D341Med (cell line): ENCODE measurements around the gene PCDHAC2.

Experiments used
- DNase-seq: peaks from one replicate; pipeline ENCODE4 v3.0.0; 2012; ENCODE audit warnings: low spot score

The PCDHAC2 gene, protein sequence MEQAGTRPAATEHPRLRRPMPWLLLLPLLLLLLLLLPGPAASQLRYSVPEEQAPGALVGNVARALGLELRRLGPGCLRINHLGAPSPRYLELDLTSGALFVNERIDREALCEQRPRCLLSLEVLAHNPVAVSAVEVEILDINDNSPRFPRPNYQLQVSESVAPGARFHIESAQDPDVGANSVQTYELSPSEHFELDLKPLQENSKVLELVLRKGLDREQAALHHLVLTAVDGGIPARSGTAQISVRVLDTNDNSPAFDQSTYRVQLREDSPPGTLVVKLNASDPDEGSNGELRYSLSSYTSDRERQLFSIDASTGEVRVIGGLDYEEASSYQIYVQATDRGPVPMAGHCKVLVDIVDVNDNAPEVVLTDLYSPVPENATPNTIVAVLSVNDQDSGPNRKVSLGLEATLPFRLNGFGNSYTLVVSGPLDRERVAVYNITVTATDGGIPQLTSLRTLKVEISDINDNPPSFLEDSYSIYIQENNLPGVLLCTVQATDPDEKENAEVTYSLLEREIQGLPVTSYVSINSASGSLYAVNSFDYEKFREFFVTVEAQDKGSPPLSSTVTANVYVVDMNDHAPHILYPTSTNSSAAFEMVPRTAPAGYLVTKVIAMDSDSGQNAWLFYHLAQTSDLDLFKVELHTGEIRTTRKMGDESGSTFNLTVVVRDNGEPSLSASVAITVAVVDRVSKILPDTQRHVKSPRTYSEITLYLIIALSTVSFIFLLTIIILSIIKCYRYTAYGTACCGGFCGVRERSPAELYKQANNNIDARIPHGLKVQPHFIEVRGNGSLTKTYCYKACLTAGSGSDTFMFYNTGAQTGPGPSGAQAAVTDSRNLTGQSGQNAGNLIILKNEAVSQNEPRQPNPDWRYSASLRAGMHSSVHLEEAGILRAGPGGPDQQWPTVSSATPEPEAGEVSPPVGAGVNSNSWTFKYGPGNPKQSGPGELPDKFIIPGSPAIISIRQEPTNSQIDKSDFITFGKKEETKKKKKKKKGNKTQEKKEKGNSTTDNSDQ

GRCh38 chr5:140966293-140967225 is at the start of gene PCDHAC2:
Gene PCDHAC2 (plus strand): TSS chr5:140966476. CDS start chr5:140966767, 291 bp downstream.
- peak; percentile 77 for DNase-seq

DNA sequence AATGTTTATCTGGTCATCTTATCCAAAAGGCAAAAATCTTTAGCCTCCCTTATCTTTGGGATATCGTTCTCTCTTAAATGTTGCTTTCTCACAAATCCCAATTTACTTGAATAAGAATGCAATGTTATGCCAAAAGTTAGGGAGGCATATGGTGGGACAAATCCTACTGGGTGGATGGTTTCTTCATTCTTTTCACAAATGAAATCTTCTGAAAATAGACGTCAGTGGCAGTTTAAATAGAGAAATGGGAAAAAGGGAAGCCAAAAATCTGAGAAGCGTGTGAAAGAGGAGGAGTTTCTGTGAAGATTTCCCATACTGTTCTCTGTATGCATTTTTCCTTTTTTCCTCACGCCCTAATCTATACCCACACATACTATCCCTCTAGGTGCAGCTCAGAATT is 42.7 kb upstream of the PCDHAC2 start:
- no peak for DNase-seq

DNA sequence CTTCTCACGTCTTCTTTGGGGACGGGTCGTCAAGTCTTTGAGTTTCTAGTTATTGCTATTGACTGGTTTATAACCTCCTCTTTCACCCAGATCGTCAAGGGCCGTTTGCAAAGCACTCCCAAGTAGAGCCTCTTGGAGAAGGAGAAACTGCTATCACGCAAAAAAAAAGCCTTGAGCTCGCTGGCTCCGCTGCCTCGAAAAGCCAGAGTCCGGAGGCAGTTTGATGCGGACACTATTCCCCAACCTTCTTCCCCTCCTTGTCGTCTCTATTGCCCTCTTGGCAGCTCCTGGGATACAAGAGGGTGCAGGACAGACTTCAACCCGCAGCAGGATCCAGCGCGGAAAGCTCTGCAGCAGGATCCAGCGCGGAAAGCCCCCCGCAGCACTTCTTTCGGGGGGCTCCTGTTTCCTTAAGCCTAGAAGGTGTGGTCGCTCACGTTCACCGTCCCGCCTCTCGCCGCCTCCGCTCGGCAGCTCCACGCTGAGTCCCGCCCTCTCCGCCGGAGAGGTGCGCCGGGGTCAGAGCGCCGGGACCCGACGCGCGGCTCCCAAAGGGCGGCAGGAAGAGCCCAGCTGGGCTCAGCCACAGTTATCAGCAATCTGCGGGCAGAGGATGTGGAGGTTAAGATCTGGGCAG is 40.4 kb upstream of the PCDHAC2 start, which contains the start of gene PCDHAC1:
TSS of gene PCDHAC1 (plus strand) at position 494 of the 637 bp plus-strand sequence. CDS start 594 bp downstream, outside the sequence.
- DNase-seq, result peak; percentile 82

DNA sequence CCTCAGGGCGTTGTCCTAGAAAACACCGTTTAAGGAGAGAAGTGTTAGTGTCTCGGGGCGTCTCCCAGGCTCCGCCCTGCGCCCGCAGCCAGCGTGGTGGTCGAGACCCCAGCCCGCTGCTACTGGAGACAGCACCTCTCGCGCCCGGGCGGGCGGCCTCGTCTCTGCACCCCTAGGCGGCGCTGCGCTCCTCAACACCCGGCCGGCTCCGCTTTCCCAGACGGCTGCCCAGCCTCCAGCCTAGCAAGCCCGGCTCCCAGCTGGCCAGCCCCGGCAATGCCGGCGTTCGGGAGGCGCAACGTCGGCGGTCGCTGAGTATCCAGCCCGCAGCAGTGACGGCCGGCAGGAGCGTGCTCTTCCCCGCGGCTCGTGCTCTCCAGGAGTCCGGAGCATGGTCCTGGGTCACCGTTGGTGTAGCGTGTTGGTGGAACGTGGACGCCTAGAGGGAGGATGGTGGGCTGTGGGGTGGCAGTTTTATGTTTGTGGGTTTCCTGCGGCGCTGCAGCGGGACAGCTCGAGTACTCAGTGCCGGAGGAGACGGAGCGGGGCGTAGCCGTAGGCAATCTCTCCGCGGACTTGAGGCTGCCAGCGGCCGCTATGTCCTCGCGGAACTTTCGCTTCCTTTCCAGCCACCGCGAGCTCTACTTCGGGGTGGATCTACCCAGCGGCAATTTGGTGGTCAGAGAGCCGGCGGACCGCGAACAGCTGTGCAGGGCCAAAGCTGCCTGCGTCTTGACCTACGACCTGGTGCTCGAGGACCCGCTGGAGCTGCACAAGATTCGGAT is 39.6 kb upstream of the PCDHAC2 start:
- peak; percentile 93 for DNase-seq

DNA sequence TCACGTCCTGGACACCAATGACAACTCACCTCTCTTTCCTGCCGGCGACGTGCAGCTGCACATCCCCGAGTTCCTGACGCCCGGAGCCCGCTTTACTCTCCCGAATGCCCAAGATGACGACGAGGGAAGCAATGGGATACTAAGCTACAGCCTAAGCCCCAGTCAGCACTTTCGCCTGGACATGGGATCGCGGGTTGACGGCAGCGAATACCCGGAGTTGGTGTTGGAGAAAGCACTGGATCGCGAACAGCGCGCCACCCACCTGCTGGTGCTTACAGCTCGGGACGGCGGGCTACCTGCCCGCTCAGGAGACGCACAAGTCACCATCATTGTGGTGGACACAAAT is 39.1 kb upstream of the PCDHAC2 start:
- no peak for DNase-seq

GRCh38 chr5:140934964-140935606 is 31.2 kb upstream of the PCDHAC2 start:
- DNase-seq, result no peak

- DNase-seq, result no peak
Observed at GRCh38 chr5:140946578-140946977, 19.7 kb upstream of the PCDHAC2 start.

DNA sequence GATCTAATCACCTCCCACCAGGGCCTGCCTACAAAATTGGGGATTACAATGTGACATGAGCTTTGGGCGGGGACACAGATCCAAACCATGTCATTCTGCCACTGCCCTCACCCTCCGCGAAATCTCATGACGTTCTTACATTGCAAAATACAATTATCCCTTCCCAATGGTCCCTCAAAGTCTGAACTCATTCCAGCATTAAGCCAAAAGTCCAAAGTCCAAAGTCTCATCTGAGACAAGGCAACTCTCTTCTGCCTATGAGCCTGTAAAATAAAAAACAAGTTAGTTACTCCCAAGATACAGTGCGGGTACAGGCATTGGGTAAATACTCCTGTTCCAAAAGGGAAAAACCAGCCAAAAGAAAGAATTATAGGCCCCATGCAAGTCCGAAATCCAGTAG is 14.6 kb upstream of the PCDHAC2 start:
- DNase-seq, result no peak

DNA sequence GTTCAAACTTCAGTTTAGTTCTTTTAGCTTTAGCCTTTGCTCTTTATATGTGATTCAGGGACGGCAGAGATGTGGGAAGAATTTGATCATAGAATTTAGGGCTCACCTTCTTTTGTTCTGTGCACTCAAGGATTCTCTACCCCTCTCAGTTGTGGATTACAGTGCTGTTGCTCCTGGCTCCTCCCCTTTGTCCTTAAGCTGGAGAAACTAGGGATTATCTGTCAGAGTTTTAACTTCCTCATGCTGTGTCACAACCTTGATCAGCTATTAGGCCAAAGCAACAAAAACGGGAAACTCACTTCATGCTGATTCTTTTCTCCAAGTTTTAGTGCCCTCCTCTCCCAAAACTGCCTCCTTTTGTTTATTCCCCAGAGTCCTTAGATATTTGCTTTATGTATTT is 13.0 kb upstream of the PCDHAC2 start:
- no peak for DNase-seq

- DNase-seq, result no peak
Observed at GRCh38 chr5:140962190-140962589, 4.1 kb upstream of the PCDHAC2 start.

GRCh38 chr5:140964356-140964755 is 1.9 kb upstream of the PCDHAC2 start:
- DNase-seq, result no peak

DNA sequence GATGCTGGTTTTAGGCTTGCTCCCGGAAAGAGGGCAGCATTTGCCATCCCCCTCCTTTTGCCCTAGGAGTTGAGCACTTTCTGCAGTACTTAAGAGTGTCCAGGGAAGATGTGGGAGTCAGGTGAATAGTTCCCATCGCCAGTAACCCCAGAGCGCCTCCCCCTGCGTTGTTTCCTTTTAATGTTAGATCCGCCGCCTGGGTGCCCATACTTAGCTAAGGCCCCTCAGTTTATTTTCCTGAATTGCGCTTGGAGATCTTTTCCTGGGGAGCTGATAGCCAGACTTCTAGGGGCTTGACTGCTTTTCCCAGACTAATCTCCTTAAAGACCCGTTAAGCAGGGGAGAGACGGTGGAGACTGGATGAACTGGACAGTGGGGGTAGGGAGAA is 377 bp upstream of the PCDHAC2 start:
- no peak for DNase-seq

- DNase-seq, result peak; percentile 31
Observed at GRCh38 chr5:140967226-140967893, 1.1 kb downstream of the PCDHAC2 start.

DNA sequence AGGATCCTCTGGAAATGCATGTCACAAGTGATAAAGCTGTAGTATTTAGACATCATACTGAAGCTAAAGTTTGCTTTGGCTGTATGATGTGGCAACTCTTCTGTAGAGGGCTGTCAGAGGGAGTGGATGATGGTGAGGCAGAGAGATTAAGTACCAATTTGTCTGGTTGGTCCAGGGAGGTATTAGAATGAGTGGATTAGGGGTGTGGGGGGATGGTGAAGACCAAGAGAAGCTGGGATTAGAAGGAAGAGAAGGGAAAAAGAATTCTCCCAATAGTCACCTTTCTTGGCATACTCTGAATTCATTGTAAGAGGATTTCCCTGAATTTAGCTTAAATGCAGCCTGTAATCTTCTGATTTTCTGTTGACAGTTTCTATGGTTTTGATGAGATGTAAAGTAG is 3.6 kb downstream of the PCDHAC2 start:
- peak; percentile 46 for DNase-seq

DNA sequence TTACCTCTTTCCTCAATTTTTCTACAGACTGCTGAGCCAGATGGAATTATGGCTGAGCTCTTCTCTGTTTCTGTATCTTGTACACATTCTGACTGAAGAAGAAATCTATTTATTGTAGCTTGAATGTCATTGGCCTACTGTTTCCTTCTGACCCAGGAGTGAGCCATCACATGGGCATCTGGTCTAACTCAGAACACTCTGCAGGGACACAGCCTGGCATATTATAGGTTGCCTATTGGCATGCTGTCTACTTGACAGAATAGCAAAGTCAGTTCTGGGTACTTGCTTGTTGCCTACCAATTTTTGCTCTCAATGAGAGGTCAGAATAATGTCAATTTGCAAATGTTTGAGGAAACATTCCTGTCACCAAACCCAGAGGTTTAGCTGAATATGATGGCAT is 7.3 kb downstream of the PCDHAC2 start:
- no peak for DNase-seq

DNA sequence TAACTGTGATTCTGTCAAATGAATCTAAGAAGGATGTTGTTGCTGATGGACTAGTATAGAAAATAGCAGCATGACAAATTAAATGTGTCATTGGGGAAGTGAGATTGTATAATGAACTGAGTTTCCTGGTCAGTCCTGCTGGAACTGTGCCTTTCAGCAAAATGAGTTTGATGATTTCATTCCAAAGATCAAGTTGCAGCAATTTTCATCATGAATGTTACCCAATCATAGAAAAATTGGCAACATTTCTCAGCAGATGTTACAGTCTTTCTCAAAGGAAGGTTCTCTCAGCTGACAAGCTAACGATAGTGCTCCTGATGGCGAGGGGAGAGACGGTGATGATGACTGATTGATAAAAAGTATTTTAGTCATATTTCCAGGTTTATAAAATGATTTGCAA is 10.7 kb downstream of the PCDHAC2 start:
- DNase-seq, result no peak

- DNase-seq, result no peak
Observed at GRCh38 chr5:140978260-140978659, 12.0 kb downstream of the PCDHAC2 start.

- DNase-seq, result no peak
Observed at GRCh38 chr5:140978983-140979382, 12.7 kb downstream of the PCDHAC2 start.

DNA sequence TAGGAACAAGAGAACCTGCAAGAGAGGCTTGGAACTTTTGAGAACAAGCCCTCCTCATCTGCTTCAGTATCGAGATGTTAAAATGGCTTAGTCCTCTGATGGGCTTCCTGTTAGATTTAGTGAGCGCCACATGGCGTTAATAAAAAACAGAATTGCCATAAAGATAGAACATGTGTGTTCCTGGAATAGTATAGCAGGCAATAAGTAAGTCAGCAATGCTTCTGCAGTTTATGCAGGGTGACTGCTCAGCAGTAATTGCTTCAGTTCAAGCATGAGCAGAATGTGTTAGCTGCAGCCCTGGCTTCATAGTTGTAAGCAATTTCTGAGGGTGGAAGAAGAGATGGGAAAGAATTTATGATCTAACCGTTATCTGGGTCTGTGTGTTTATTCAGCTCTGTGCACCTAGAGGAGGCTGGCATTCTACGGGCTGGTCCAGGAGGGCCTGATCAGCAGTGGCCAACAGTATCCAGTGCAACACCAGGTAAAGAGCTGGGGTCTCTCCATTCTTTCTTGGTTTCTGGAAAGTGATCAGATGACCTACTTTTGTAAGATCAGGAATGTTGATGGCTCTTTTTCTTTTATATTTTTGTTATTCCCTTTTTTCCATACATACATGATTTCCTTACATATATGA is 15.9 kb downstream of the PCDHAC2 start:
- no peak for DNase-seq
